CD4-positive, alpha-beta T cell (primary cell): Measurements from ENCODE around the gene SPSB2. TPM values are rescaled to one million over a fixed set of nuclear protein-coding genes. Genes with fewer than 3 reads are reported as not detected.

Experiments used
- ATAC-seq: fragments of 200-7000 bp; cut with Tn5 transposase; one replicate; pipeline ENCODE4 v1.10.0; 2022; ENCODE audit warnings: mild to moderate bottlenecking; ENCODE audit not compliant: poor library complexity
- CTCF ChIA-PET: fragments of 350-600 bp; sonication (Branson Sonifier 250); formaldehyde crosslinking; loops from one replicate; lab custom pipeline; 2021; ENCODE audit warnings: antibody characterized with exemption, inconsistent platforms; lab: Charles Lee
- POLR2A ChIA-PET: fragments of 350-600 bp; sonication (Branson Sonifier 250); formaldehyde crosslinking; loops from one replicate; lab custom pipeline; 2021; ENCODE audit warnings: antibody characterized with exemption, inconsistent platforms; lab: Charles Lee
- DNase-seq, 14 experiments: peaks; one replicate each; pipeline ENCODE4 v3.0.0-alpha.2; 2013 to 2020; ENCODE audit warnings: mixed read lengths in 2 of 14
- H3K27ac ChIP-seq, 2 donors: one replicate each; pipeline versions ENCODE4 v1.5.1 to v1.7.0; 2013; ENCODE audit warnings: low read length in 2 of 2, low read depth in 1 of 2, mild to moderate bottlenecking in 1 of 2
- H3K27me3 ChIP-seq, 2 experiments: 1 replicate in 1 of 2; 2 replicates in 1 of 2; pipeline versions ENCODE4 v1.6.1 to v1.7.0; 2013; ENCODE audit warnings: low read length in 2 of 2, control low read depth in 1 of 2, mild to moderate bottlenecking in 1 of 2, moderate library complexity in 1 of 2; ENCODE audit not compliant: insufficient read depth in 2 of 2, control insufficient read depth in 1 of 2
- H3K36me3 ChIP-seq: one replicate; pipeline ENCODE4 v1.6.1; 2013; ENCODE audit warnings: low read length, control low read depth; ENCODE audit not compliant: insufficient read depth
- H3K4me1 ChIP-seq: one replicate; pipeline ENCODE4 v1.6.1; 2013; ENCODE audit warnings: low read length, control low read depth; ENCODE audit not compliant: insufficient read depth
- H3K4me3 ChIP-seq: one replicate; pipeline ENCODE4 v1.5.1; 2013; ENCODE audit warnings: mild to moderate bottlenecking, low read length, moderate library complexity
- H3K9me3 ChIP-seq, 2 experiments: 1 replicate in 1 of 2; 2 replicates in 1 of 2; pipeline versions ENCODE4 v1.6.1 to v1.7.0; 2013; ENCODE audit warnings: low read length in 2 of 2, mild to moderate bottlenecking in 2 of 2, control low read depth in 1 of 2, moderate library complexity in 1 of 2; ENCODE audit not compliant: control insufficient read depth in 1 of 2, insufficient read depth in 1 of 2
- H3K27ac Mint-ChIP-seq: one replicate; pipeline ENCODE4 v1.8.0; 2020; ENCODE audit warnings: mixed read lengths
- H3K27me3 Mint-ChIP-seq: one replicate; pipeline ENCODE4 v1.8.0; 2021; ENCODE audit warnings: mixed read lengths
- H3K36me3 Mint-ChIP-seq: one replicate; pipeline ENCODE4 v1.8.0; 2021; ENCODE audit warnings: low read depth, mixed read lengths
- H3K4me1 Mint-ChIP-seq: one replicate; pipeline ENCODE4 v1.8.0; 2021; ENCODE audit warnings: low read depth, mixed read lengths
- H3K4me3 Mint-ChIP-seq: one replicate; pipeline ENCODE4 v1.8.0; 2020; ENCODE audit warnings: mild to moderate bottlenecking, mixed read lengths
- H3K9me3 Mint-ChIP-seq: one replicate; pipeline ENCODE4 v1.8.0; 2020; ENCODE audit warnings: mixed read lengths
- intact Hi-C, 2 experiments: fragments of 100-400 bp; cut with DNase I in 1 of 2; cut with micrococcal nuclease in 1 of 2; formaldehyde crosslinking; loops; one replicate each; pipeline versions ENCODE4 v1.15.1 to v1.9.0; 2023 to 2025; cut with DNase I, micrococcal nuclease
- total RNA-seq, 174 experiments: library from RNA in 2 of 174; stranded (reverse) in 2 of 174; gene quantifications; one replicate each; pipeline ENCODE4 v1.2.3 and lab custom pipeline; 2021 to 2026
- TF ChIP-seq, protein P1 (sequence below): fragments of 200-600 bp; IDR thresholded peaks from one replicate; pipeline ENCODE4 v1.8.0; 2022; ENCODE audit warnings: antibody characterized with exemption, mild to moderate bottlenecking

SPSB2 gene
- total RNA-seq, 2 experiments from 2014 or later: 3.2 to 3.3 TPM

DNA sequence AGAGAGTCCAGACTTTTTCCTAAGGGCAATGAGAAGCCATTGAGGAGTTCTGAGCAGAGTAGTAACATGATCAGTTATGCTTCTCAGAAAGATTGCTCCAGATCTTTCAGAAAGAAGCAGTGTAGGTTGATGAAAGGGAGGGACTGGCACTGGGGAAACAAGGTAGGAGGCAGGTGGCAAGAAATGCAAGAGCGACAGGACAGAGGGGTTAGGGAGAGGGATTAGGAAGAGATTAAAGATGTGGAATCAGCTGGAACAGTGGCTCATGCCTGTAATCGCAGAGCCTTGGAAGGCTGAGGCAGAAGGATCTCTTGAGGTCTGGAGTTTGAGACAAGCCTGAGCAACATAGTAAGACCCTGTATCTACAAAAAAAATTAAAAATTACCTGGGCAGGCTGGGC, 25.4 kb downstream of the SPSB2 start:
- Histone ChIP-seq H3K4me1 (peaks cover 21% of the 10 kb centered on the region), H3K27ac (no peak overlapping the region), H3K27me3 (no peaks in the 10 kb centered on the region), H3K4me3 (no peak overlapping the region), H3K9me3 (no peaks in the 10 kb centered on the region), H3K36me3 (no peaks in the 10 kb centered on the region)
- Mint-ChIP-seq H3K27ac (no peak overlapping the region), H3K27me3 (no peaks in the 10 kb centered on the region), H3K36me3 (peaks cover 12% of the 10 kb centered on the region), H3K9me3 (no peaks in the 10 kb centered on the region), H3K4me1 (peaks cover 8% of the 10 kb centered on the region), H3K4me3 (no peak overlapping the region)
- intact Hi-C loops: no loop called here
- ATAC-seq (no peak), DNase-seq (no peak)
- POLR2A ChIA-PET: no interaction called here
- CTCF ChIA-PET: no interaction called here
- TF ChIP-seq, protein P1, sequence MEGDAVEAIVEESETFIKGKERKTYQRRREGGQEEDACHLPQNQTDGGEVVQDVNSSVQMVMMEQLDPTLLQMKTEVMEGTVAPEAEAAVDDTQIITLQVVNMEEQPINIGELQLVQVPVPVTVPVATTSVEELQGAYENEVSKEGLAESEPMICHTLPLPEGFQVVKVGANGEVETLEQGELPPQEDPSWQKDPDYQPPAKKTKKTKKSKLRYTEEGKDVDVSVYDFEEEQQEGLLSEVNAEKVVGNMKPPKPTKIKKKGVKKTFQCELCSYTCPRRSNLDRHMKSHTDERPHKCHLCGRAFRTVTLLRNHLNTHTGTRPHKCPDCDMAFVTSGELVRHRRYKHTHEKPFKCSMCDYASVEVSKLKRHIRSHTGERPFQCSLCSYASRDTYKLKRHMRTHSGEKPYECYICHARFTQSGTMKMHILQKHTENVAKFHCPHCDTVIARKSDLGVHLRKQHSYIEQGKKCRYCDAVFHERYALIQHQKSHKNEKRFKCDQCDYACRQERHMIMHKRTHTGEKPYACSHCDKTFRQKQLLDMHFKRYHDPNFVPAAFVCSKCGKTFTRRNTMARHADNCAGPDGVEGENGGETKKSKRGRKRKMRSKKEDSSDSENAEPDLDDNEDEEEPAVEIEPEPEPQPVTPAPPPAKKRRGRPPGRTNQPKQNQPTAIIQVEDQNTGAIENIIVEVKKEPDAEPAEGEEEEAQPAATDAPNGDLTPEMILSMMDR: no peak

DNA sequence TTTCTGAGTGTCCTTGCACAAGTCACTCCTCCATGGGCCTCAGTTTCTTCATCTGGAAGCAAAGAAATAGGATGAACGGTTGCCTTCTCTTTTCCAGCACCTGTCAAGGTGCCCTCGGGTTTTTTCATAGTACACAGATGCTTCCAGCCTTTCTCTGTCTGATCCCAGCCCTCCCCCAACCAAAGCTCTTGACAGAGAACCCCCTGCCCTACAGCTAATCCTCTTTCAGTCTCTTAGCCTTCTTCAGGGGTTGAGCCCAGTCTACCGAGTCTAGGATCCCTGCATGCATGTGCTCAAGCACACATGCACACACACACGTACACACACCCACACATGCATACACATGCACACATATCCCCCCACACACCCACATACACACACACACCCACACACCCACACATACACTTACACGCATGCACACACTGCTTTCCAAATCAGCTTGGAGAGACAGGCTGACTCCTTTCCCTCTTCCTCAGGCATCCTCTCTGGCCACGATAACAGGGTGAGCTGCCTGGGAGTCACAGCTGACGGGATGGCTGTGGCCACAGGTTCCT, 26.7 kb downstream of the SPSB2 start:
- POLR2A ChIA-PET: no interaction called here
- H3K36me3 ChIP-seq: no peaks in the 10 kb centered on the region
- no peaks in the 10 kb centered on the region for H3K27me3 ChIP-seq
- H3K27ac Mint-ChIP-seq: no peak overlapping the region
- peaks cover 14% of the 10 kb centered on the region for H3K4me1 ChIP-seq
- CTCF ChIA-PET: interaction anchor here (1.2 kb wide), 1 partner anchor 26 kb away, joined by 3 read pairs; no protein-coding TSS in a partner anchor
- ATAC-seq (no peak), DNase-seq (no peak)
- H3K36me3 Mint-ChIP-seq: peaks cover 1% of the 10 kb centered on the region
- no peak overlapping the region for H3K27ac ChIP-seq
- no peaks in the 10 kb centered on the region for H3K9me3 Mint-ChIP-seq
- TF ChIP-seq, protein P1: no peak
- no peak overlapping the region for H3K4me3 Mint-ChIP-seq
- no peaks in the 10 kb centered on the region for H3K9me3 ChIP-seq
- H3K27me3 Mint-ChIP-seq: no peaks in the 10 kb centered on the region
- H3K4me1 Mint-ChIP-seq: peaks cover 5% of the 10 kb centered on the region
- H3K4me3 ChIP-seq: no peak overlapping the region
- intact Hi-C loops: no loop called here

DNA sequence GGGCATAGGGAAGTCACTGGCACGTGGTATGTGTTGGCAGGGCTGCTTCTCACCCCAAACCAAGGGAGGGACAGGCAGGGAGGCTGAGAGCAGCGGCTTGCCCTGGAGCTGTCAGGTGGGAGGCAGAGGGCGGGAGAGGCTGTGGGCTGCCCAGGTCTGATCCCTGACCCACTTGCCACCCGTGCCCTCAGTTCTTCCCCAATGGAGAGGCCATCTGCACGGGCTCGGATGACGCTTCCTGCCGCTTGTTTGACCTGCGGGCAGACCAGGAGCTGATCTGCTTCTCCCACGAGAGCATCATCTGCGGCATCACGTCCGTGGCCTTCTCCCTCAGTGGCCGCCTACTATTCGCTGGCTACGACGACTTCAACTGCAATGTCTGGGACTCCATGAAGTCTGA, 27.7 kb downstream of the SPSB2 start:
- ChIA-PET POLR2A (no interaction called here), CTCF (interaction anchor here (1.2 kb wide), 1 partner anchor 27 kb away, joined by 3 read pairs; no protein-coding TSS in a partner anchor)
- H3K4me1 ChIP-seq: peaks cover 4% of the 10 kb centered on the region
- intact Hi-C loops: no loop called here
- H3K27ac Mint-ChIP-seq: no peak overlapping the region
- no peak overlapping the region for H3K4me3 ChIP-seq
- no peaks in the 10 kb centered on the region for H3K36me3 Mint-ChIP-seq
- H3K4me3 Mint-ChIP-seq: no peak overlapping the region
- ATAC-seq (no peak), DNase-seq (no peak)
- no peaks in the 10 kb centered on the region for H3K36me3 ChIP-seq
- TF ChIP-seq, protein P1: no peak
- no peaks in the 10 kb centered on the region for H3K9me3 ChIP-seq
- no peaks in the 10 kb centered on the region for H3K27me3 Mint-ChIP-seq
- no peaks in the 10 kb centered on the region for H3K4me1 Mint-ChIP-seq
- H3K9me3 Mint-ChIP-seq: no peaks in the 10 kb centered on the region
- H3K27ac ChIP-seq: no peak overlapping the region
- no peaks in the 10 kb centered on the region for H3K27me3 ChIP-seq
